Naive thymus-derived CD8-positive, alpha-beta T cell (primary cell): ENCODE results near the gene LSM4. TPM values are rescaled to one million over a fixed set of nuclear protein-coding genes. Genes with fewer than 3 reads are reported as not detected.

Experiments
- ATAC-seq, 2 donors: fragments of 150-1000 bp; cut with Tn5 transposase in 1 of 2; sonication (Bioruptor Pico), chemical (Tn5 transposase) in 1 of 2; 1 replicate in 1 of 2; 2 replicates in 1 of 2; pipeline ENCODE4 v1.10.0; 2021; ENCODE audit warnings: mild to moderate bottlenecking in 2 of 2, moderate library complexity in 2 of 2
- POLR2A ChIA-PET: fragments of 350-600 bp; sonication (Branson Sonifier 250); formaldehyde crosslinking; loops from one replicate; lab custom pipeline; 2021; ENCODE audit warnings: antibody characterized with exemption; lab: Charles Lee
- DNase-seq, 10 donors: peaks; one replicate each; pipeline versions ENCODE4 v3.0.0 to v3.0.0-alpha.2; 2020 to 2022
- H3K27ac Mint-ChIP-seq, 10 donors: one replicate each; pipeline ENCODE4 v1.8.0; 2020 to 2022; ENCODE audit warnings: mild to moderate bottlenecking in 10 of 10, mixed read lengths in 10 of 10, moderate library complexity in 4 of 10, inconsistent platforms in 1 of 10
- H3K27me3 Mint-ChIP-seq, 5 donors: one replicate each; pipeline ENCODE4 v1.8.0; 2021 to 2022; ENCODE audit warnings: mixed read lengths in 5 of 5
- H3K36me3 Mint-ChIP-seq, 3 donors: one replicate each; pipeline ENCODE4 v1.8.0; 2020 to 2022; ENCODE audit warnings: mixed read lengths in 3 of 3, mild to moderate bottlenecking in 2 of 3, inconsistent platforms in 1 of 3
- H3K4me1 Mint-ChIP-seq, 4 donors: one replicate each; pipeline ENCODE4 v1.8.0; 2021 to 2022; ENCODE audit warnings: mixed read lengths in 4 of 4
- H3K4me3 Mint-ChIP-seq, 10 donors: one replicate each; pipeline ENCODE4 v1.8.0; 2020 to 2022; ENCODE audit warnings: mild to moderate bottlenecking in 10 of 10, mixed read lengths in 10 of 10, moderate library complexity in 6 of 10, inconsistent platforms in 1 of 10
- H3K9me3 Mint-ChIP-seq, 9 donors: one replicate each; pipeline ENCODE4 v1.8.0; 2020 to 2022; ENCODE audit warnings: mixed read lengths in 9 of 9, mild to moderate bottlenecking in 3 of 9, inconsistent platforms in 1 of 9, moderate library complexity in 1 of 9
- microRNA-seq: library from miRNA; unstranded; fragments of <30 nt; microRNA quantifications from one replicate; pipeline ENCODE4 v1.2.0, GENCODE V29; 2022; ENCODE audit warnings: borderline microRNAs expressed
- polyA plus RNA-seq, 3 donors: library from polyadenylated mRNA; unstranded; fragments of 300-500 nt; fragmentation: Illumina TruSeq; gene quantifications; one replicate each; pipeline ENCODE4 v1.2.3, GENCODE V29; 2021
- total RNA-seq, 8 experiments: library from RNA in 2 of 8; stranded (reverse) in 2 of 8; gene quantifications; one replicate each; pipeline ENCODE4 v1.2.3 and lab custom pipeline; 2021 to 2026

Gene LSM4
- total and polyA plus RNA-seq, 5 experiments from 2014 or later: 82.1 to 198 (median 162) TPM

GRCh38 chr19:18257503-18258470, 65.1 kb downstream of the LSM4 start:
- no peak overlapping the region for H3K4me3 Mint-ChIP-seq
- peaks cover 11 to 28% (median 20%) of the 10 kb centered on the region in 5 donors for H3K27me3 Mint-ChIP-seq
- ATAC-seq (no peak), DNase-seq (no peak)
- H3K36me3 Mint-ChIP-seq: no peaks in the 10 kb centered on the region
- no peaks in the 10 kb centered on the region for H3K9me3 Mint-ChIP-seq
- POLR2A ChIA-PET: interaction anchor here (0.8 kb wide), 1 partner anchor 53 kb away, joined by 3 read pairs; no protein-coding TSS in a partner anchor
- peaks cover 0 to 17% (median 9%) of the 10 kb centered on the region in 4 donors for H3K4me1 Mint-ChIP-seq
- no peak overlapping the region for H3K27ac Mint-ChIP-seq

Small RNAs within 50 kb of the gene (microRNA-seq; reads per million reads assigned to microRNA genes)
- not detected for gene MIR3188

Other genes starting within 250 kb of the LSM4 start
- gene IL12RB1, start 236.1 kb downstream of the LSM4 start, total RNA-seq: 10 to 100 TPM; 18.5 TPM
- 10 to 100 TPM; 17.5 to 32.9 (median 24.2) TPM for gene IL12RB1, start 236.1 kb downstream of the LSM4 start, polyA plus RNA-seq
- gene MAST3, start 225.3 kb downstream of the LSM4 start, total RNA-seq: 10 to 100 TPM; 44.7 to 44.8 TPM
- gene MAST3, start 225.3 kb downstream of the LSM4 start, polyA plus RNA-seq: 10 to 100 TPM in 2 of 3 donors, 1 to 10 TPM in 1; 9.4 to 15.7 (median 11.5) TPM
- gene PIK3R2, start 169.9 kb downstream of the LSM4 start, total RNA-seq: 10 to 100 TPM; 20.9 to 21.5 TPM
- gene PIK3R2, start 169.9 kb downstream of the LSM4 start, polyA plus RNA-seq: 10 to 100 TPM in 1 of 3 donors, 1 to 10 TPM in 2; 1.5 to 11.7 (median 3.6) TPM
- 10 to 100 TPM; 13.7 to 15.3 TPM for gene IFI30, start 149.3 kb downstream of the LSM4 start, total RNA-seq
- 1 to 10 TPM; 3.3 to 7.1 (median 5.4) TPM for gene IFI30, start 149.3 kb downstream of the LSM4 start, polyA plus RNA-seq
- gene MPV17L2, start 129.9 kb downstream of the LSM4 start, total RNA-seq: 1 to 10 TPM; 5.8 to 7.0 TPM
- gene MPV17L2, start 129.9 kb downstream of the LSM4 start, polyA plus RNA-seq: 10 to 100 TPM in 1 of 3 donors, 1 to 10 TPM in 2; 5.1 to 12.2 (median 9.4) TPM
- gene RAB3A, start 119.0 kb downstream of the LSM4 start, total RNA-seq: 1 to 10 TPM; 2.9 to 3.8 TPM
- gene RAB3A, start 119.0 kb downstream of the LSM4 start, polyA plus RNA-seq: 1 to 10 TPM; 1.3 to 2.3 (median 1.8) TPM
- not detected for gene PDE4C, start 96.6 kb downstream of the LSM4 start, total RNA-seq
- not detected for gene PDE4C, start 96.6 kb downstream of the LSM4 start, polyA plus RNA-seq
- 1 to 10 TPM; 7.4 to 8.4 TPM for gene IQCN, start 48.6 kb downstream of the LSM4 start, total RNA-seq
- gene IQCN, start 48.6 kb downstream of the LSM4 start, polyA plus RNA-seq: under 1 TPM in 2 of 3 donors, not detected in 1; 0.06 to 0.15 TPM
- 100 to 1,000 TPM; 181 to 189 TPM for gene JUND, start 41.5 kb downstream of the LSM4 start, total RNA-seq
- 100 to 1,000 TPM in 1 of 3 donors, 10 to 100 TPM in 2; 43.3 to 169 (median 69.1) TPM for gene JUND, start 41.5 kb downstream of the LSM4 start, polyA plus RNA-seq
- gene PGPEP1, start 17.5 kb upstream of the LSM4 start, total RNA-seq: 10 to 100 TPM; 55.9 to 61.0 TPM
- gene PGPEP1, start 17.5 kb upstream of the LSM4 start, polyA plus RNA-seq: 10 to 100 TPM in 1 of 3 donors, 1 to 10 TPM in 2; 9.3 to 11.9 (median 9.7) TPM
- gene GDF15, start 63.1 kb upstream of the LSM4 start, total RNA-seq: not detected
- not detected for gene GDF15, start 63.1 kb upstream of the LSM4 start, polyA plus RNA-seq
- under 1 TPM; 0.16 to 0.39 TPM for gene LRRC25, start 74.5 kb upstream of the LSM4 start, total RNA-seq
- gene LRRC25, start 74.5 kb upstream of the LSM4 start, polyA plus RNA-seq: under 1 TPM in 2 of 3 donors, not detected in 1; 0.13 to 0.26 TPM
- 10 to 100 TPM; 41.3 to 45.4 TPM for gene SSBP4, start 96.3 kb upstream of the LSM4 start, total RNA-seq
- 10 to 100 TPM; 48.1 to 78.8 (median 61.1) TPM for gene SSBP4, start 96.3 kb upstream of the LSM4 start, polyA plus RNA-seq
- gene ISYNA1, start 115.1 kb upstream of the LSM4 start, total RNA-seq: 10 to 100 TPM; 62.5 to 63.7 TPM
- gene ISYNA1, start 115.1 kb upstream of the LSM4 start, polyA plus RNA-seq: 10 to 100 TPM; 28.3 to 53.2 (median 40.4) TPM
- gene ELL, start 199.0 kb upstream of the LSM4 start, total RNA-seq: 10 to 100 TPM; 23.7 to 24.1 TPM
- gene ELL, start 199.0 kb upstream of the LSM4 start, polyA plus RNA-seq: 10 to 100 TPM in 1 of 3 donors, 1 to 10 TPM in 2; 7.6 to 11.0 (median 9.3) TPM
- 100 to 1,000 TPM; 235 to 236 TPM for gene FKBP8, start 220.5 kb upstream of the LSM4 start, total RNA-seq
- gene FKBP8, start 220.5 kb upstream of the LSM4 start, polyA plus RNA-seq: 100 to 1,000 TPM in 2 of 3 donors, 10 to 100 TPM in 1; 87.0 to 125 (median 106) TPM
- 10 to 100 TPM; 96.2 to 97.9 TPM for gene KXD1, start 234.8 kb upstream of the LSM4 start, total RNA-seq
- gene KXD1, start 234.8 kb upstream of the LSM4 start, polyA plus RNA-seq: 10 to 100 TPM; 68.3 to 80.2 (median 79.4) TPM
- 1,000 to 10,000 TPM; 1,986 to 2,036 TPM for gene UBA52, start 248.8 kb upstream of the LSM4 start, total RNA-seq
- 1,000 to 10,000 TPM; 1,743 to 2,077 (median 1,903) TPM for gene UBA52, start 248.8 kb upstream of the LSM4 start, polyA plus RNA-seq